Adrenal gland (tissue), 5 donors: Measurements from ENCODE around the gene ANKS3.

Experiments
- CTCF ChIP-seq, 6 experiments: fragments of 450-650 bp in 4 of 6; fragments of 200-600 bp in 2 of 6; sonication (generic) in 1 of 6; IDR thresholded peaks; 1 replicate in 5 of 6; 2 replicates in 1 of 6; pipeline versions ENCODE4 v1.5.1 to v1.8.0; 2016 to 2021; ENCODE audit warnings: antibody characterized with exemption in 6 of 6, mild to moderate bottlenecking in 2 of 6, moderate library complexity in 1 of 6
- POLR2A ChIP-seq, 2 donors: fragments of 450-650 bp; IDR thresholded peaks; one replicate each; pipeline ENCODE4 v1.6.1; 2017; ENCODE audit warnings: antibody characterized with exemption in 2 of 2, mild to moderate bottlenecking in 2 of 2, moderate library complexity in 1 of 2
- donor health status: DM: no; HTN: no; CAD: no.

GRCh38 chr16:4649744-4650442, 84.2 kb downstream of the ANKS3 start:
- no peak for TF ChIP-seq CTCF (IDR thresholded peaks at IDR 0.05)
- TF ChIP-seq POLR2A (IDR thresholded peaks at IDR 0.05): no peak
